NCI-H82 treated with DMSO at 0.1 percent for 48 hours (cell line): ENCODE results near the gene SPSB2.
"Not testable (repeated sequence)": the region's sequence is repeated elsewhere in the genome, so short reads cannot be mapped to it uniquely, and the experiment has no call there.

ENCODE experiments used
- DNase-seq: peaks from one replicate; lab custom pipeline; 2025; ENCODE audit not compliant: unreplicated experiment; lab: John Stamatoyannopoulos, UW

Gene SPSB2

DNA sequence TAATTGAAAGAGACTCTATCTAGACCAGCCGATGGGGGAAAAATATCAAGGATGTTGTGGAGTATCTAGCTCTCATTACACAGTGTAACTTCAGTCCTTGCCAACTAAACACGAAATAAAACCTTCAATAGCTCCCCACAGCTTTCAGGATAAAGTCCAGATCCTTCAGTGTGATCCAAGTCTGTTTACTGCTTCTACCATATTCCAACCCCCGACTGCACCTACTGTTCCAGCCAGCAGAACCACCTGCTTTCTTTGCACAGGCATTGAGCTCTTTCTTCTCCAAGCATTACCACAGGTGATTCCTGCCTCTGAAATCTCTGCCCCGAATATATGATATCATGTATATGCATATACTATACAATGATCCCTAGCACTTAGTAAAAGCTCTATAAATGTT, 29.3 kb upstream of the SPSB2 start:
- DNase-seq: no peak

DNA sequence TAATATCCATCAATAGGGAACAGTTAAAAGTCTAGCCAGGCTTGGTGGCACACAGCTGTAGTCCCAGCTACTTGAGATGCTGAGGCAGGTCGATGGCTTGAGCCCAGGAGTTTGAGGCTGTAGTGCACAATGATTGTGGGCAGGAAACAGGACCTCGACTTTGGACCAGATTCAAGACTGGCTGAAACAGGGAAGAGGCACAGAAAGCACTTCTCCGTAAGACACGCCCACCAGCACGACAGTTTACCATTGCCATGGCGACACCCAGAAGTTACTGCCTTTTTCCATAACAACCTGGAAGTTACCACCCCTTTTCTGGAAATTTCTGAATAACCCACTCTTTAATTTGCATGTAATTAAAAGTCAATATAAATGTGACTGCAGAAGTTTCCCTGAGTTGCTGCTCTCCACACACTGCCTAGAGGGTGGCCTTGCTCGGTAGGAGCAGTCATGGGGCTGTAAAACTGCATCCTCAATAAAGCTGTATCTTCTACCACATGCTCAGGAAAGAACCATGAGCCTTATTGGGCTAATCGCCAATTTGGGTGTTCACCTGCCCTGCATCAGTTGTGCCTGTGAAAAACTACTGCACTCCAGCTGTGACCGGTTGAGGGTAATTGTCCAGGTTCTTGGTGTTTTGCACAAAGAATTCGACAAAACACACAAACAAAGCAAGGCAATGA, 26.9 kb upstream of the SPSB2 start:
- no peak for DNase-seq

DNA sequence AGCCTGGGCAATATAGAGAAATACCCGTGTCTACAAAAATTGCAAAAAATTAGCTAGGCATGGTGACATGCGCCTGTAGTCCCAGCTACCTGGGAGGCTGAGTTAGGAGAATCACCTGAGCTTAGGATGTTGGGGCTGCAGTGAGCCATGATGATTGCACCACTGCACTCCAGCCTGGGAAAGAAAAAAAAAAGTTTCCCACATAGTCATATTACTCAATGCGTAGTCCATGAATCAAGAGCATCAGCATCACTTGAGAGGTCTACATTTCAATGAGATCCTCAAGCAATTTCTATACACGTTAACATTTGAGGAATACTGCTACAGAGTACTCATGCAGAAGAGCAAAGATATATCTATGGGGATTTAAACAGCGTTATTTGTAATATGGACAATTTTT, 26.3 kb upstream of the SPSB2 start:
- no peak for DNase-seq

DNA sequence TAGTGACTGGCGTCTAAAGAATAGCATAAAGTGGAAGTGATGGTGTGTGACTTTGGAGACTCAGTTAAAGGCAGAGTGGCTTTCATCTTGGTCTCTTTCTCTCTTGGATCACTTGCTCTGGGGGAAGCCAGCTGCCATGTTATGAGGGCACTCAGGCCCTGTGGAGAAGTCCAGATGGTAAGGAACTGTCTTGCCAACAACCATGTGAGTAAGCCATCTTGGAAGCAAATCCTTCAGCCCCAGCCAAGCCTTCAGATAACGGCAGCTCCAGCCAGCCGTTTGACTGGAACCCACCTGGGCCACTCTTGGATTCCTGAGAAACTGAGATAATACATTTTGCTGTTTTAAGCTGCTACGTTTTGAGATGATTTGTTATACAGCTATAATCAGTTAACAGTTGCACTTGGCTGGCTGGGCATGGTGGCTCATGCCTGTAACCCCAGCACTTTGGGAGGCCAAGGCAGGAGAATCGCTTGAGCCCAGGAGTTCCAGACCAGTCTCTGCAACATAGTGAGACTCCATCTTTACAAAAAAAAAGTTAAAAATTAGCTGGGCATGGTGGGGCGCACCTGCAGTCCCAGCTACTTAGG, 23.8 kb upstream of the SPSB2 start:
- no peak for DNase-seq

DNA sequence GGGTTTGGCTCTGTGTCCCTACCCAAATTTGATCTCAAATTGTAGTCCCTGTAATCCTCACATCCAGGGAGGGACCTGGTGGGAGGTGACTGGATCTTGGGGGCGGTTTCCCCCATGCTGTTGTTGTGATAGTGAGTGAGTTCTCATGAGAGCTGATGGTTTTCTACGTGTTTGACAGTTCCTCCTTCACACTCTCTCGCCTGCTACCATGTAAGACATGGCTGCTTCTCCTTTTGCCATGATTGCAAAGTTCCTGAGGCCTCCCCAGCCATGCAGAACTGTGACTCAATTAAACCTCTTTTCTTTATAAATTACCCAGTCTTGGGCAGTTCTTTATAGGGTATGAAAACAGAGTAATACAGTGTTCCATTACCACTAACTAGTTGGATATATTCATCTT, 21.2 kb upstream of the SPSB2 start:
- no peak for DNase-seq

DNA sequence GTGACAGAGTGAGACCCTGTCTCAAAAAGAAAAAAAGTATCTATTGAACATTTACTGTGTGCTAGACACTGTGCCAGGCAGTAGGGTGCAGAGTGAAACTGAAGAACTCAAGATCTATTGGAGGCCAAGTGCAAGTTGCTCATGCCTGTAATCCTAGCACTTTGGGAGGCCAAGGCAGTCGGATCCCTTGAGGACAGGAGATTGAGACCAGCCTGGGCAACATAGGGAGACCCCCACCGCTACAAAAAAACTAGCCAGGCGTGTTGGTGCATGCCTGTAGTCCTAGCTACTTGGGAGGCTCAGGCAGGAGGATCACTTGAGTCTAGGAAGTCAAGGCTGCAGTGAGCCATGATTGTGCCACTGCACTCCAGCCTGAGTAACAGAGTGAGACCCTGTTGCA, 19.6 kb upstream of the SPSB2 start:
- not testable (repeated sequence) for DNase-seq

DNA sequence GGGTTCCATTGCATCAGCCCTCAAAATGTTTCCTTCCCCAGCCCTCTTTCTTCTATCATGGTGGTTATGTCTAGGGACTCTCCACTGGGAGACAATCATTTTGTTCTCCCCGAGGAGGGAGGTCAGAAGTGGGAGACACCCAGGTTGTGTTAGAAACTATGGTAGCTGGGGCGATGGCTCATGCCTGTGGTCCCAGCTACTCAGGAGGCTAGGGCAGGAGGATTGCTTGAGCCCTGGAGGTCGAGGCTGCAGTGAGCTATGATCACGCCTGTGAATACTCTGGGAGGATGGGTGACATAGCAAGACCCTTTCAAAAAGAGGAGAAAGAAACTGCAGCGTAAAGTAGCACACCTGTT, 18.5 kb upstream of the SPSB2 start:
- no peak for DNase-seq

DNA sequence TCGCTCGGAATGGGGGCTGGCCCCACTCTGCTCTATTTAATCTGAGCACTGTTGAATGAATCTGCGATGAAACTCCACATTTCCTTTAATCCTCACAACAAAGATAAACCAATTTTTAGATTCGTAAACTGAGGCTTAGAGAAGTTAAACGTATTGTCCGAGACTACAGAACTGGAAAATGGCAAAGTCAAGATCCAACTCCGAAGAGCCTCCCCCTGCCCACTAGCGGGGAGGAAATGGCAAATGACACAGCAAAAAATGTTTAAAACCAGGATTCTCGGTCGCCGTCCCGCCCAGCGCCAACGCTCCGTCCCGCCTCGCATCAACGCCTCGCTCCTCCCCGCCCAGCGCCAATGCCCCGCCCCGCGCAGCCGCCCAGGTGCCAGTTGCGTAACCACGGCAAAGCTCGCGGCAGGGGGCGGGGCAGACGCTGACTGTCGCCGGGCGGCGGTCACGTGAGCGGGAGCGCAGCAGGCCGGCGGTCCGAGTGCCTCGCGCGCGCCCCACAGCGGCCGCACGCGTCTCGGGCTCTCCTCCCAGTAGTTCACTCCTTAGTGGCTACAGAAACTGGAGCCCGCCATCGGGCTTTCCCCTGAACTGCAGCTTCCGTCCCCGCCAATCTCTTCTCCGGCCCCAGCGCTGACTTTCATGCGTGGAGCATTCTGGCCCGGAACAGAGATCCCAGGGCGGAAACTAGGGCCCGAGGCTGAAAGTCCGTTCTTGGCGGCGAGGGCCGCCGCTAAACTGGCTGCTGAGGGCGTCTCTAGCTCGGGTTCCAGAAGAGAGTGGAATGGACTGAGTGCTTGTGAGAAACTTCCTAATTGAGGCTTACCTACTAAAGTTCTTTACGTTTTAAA, 17.9 kb upstream of the SPSB2 start:
- DNase-seq: peak; percentile 92

DNA sequence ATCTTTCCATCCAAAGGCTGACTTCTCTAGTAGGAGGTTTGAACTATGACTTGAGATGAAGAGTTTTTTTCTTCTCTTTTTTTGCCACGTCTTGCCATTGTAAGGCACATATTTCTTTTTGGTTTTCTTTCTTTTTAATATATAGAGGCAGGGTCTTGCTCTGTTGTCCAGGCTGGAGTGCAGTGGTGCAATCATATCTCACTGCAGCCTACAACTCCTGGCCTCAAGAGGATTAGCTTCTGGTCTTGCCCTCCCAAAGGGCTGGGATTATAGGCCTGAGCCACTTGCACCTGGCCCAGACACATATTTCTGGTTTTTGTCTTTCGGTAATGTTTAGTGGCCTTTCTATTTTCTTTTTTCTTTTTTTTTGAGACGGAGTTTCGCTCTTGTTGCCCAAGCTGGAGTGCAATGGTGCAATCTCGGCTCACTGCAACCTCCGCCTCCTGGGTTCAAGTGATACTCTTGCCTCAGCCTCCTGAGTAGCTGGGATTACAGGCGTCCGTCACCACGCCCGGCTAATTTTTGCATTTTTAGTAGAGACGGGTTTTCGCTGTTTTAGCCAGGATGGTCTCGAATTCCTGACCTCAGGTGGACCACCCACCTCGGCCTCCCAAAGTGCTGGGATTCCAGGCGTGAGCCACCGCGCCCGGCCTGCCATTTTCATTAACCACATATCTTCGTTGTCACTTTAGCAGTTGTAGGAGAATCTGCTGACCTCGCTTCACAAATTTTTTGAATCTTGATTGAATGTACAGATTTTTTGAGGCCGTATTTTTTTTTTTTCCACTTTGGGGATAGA, 16.9 kb upstream of the SPSB2 start:
- not testable (repeated sequence) for DNase-seq

DNA sequence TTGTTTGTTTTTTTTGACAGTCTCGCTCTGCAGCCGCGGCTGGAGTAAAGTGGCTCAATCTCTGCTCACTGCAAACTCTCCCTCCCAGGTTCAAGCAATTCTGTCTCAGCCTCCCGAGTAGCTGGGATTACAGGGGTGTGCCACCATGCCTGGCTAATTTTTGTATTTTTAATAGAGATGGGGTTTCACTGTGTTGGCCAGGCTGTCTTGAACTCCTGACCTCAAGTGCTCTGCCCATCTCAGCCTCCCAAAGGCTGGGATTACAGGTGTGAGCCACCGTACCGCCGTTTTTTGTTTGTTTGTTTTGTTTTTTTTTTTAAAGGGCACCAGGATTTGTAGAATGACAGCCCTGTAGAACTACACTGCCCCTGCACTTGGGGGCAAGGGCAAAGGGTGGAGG, 15.7 kb upstream of the SPSB2 start:
- not testable (repeated sequence) for DNase-seq

DNA sequence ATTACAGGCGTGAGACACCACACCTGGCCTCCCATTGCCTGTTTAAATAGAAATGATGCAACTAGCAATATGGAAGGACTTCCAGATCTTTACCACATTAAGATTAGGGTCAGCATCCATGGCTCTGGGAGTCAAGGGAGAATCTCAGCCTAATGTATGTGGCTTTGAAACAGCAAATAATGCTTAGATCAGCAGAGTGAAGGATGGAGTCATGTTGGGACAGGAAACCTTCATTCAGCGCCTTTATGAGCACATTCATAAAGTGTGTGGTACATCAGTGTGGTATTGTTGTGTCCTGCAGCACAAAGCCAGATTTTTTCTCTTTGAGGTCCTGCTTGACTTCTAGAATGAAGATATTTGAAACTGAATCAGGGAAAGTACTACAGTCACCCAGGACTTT, 15.3 kb upstream of the SPSB2 start:
- DNase-seq: no peak

DNA sequence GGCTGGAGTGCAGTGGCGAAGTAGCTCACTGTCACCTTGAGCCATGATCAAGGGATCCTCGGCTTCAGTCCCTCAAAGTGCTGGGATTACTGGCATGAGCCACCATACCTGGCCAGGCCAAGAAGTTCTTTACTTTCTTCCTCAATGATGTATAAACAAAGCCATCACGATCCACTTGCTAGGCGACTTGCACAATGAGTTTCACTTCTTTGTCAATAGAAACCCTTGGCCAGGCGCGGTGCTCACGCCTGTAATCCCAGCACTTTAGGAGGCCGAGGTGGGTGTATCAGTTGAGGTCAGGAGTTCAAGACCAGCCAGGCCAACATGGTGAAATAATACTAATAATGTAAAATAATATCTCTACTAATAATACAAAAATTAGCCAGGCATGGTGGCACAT, 14.4 kb upstream of the SPSB2 start:
- no peak for DNase-seq

DNA sequence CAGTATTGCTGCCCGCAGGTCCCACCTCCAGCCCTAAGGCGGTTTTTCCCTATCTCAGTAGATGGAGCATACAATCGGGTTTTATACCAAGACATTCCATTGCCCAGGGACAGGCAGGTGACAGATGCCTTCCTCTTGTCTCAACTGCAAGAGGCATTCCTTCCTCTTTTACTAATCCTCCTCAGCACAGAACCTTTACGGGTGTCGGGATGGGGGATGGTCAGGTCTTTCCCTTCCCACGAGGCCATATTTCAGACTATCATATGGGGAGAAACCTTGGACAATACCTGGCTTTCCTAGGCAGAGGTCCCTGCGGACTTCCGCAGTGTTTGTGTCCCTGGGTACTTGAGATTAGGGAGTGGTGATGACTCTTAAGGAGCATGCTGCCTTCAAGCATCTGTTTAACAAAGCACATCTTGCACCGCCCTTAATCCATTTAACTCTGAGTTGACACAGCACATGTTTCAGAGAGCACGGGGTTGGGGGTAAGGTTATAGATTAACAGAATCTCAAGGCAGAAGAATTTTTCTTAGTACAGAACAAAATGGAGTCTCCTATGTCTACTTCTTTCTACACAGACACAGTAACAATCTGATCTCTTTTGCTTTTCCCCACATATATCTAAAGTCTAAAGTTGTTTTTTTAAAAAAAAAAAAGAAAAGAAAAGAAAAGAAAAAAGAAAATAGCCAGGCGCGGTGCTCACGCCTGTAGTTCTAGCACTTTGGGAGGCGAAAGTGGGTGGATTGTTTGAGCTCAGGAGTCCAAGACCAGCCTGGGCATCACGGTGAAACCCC, 13.3 kb upstream of the SPSB2 start:
- DNase-seq: not testable (repeated sequence)

DNA sequence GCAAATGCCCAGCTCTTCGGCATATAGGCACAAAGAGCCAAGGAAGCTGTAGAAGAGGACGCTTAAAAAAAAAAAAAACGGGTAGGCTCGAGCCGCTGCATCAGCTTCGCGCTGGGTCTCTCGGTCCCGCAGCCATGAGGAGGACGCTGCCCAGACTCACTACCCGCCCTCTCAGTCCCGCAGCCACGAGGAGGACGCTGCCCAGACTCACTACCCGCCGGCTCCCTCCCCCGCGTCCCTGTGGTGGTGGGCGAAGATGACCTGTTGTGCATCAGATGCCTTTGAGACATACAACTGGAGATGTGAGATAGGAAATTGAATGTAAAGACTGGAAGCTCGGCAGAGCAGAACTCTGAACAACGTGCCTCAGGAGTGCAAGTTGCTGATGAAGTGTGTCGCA, 11.4 kb upstream of the SPSB2 start:
- DNase-seq: no peak

DNA sequence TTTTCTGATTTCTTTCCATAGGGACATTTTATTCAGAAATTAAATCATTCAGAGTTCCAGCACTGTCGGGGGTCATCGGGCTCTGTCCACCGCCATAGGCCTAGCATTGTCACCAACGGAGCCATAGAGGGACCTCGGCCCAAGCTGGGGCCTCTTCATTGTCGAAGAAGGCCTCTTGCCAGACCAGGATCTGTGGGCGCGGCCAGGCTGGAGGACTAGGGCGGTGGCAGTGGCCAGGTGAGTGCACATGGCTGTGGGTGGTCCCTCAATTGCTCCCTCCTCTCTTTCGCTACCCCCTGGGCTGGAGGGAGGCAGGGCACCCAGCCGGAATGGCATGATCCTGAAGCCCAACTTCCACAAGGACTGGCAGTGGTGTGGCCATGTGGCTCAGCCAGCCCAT, 10.6 kb upstream of the SPSB2 start:
- DNase-seq: no peak

DNA sequence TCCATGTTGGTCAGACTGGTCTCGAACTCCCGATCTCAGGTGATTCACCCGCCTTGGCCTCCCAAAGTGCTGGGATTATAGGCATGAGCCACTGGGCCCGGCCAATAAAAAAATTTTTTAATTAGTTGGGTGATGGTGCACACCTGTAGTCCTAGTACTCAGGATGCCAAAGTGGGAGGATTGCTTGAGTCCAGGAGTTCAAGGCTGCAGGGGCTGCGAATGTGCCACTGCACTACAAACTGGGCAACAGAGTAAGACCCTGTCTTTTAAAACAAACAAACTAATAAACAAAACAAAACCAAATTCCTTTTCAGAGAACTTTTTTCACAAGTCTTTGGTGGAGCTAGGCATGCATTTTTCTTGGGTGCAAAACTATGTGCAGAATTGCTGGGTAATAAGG, 10.1 kb upstream of the SPSB2 start:
- DNase-seq: no peak

DNA sequence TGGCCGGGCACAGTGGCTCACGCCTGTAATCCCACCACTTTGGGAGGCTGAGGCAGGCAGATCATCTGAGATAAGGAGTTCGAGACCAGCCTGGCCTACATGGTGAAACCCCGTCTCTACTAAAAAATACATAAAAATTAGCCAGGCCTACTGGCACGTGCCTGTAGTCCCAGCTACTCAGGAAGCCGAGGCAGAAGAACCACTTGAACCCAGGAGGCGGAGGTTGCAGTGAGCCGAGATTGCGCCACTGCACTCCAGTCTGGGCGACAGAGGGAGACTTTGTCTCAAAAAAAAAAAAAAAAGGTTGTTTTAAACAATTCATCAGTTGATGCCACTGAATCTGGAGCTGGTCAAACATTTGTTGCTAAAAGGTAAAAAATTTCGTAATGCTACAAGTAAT, 6.7 kb upstream of the SPSB2 start:
- not testable (repeated sequence) for DNase-seq

DNA sequence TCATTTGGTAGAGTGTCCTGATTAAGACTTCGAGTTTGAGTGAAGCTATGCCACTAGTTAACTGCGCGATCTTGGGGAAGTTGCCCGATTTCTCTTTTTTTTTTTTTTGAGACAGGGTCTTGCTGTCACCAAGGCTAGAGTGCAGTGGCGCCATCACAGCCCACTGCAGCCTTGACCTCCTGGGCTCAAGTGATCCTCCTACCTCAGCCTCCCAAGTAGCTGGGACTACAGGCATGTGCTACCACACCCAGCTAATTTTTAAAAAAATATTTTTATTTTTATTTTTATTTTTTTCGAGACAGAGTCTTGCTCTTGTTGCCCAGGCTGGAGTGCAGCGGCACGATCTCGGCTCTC, 889 bp upstream of the SPSB2 start:
- not testable (repeated sequence) for DNase-seq

DNA sequence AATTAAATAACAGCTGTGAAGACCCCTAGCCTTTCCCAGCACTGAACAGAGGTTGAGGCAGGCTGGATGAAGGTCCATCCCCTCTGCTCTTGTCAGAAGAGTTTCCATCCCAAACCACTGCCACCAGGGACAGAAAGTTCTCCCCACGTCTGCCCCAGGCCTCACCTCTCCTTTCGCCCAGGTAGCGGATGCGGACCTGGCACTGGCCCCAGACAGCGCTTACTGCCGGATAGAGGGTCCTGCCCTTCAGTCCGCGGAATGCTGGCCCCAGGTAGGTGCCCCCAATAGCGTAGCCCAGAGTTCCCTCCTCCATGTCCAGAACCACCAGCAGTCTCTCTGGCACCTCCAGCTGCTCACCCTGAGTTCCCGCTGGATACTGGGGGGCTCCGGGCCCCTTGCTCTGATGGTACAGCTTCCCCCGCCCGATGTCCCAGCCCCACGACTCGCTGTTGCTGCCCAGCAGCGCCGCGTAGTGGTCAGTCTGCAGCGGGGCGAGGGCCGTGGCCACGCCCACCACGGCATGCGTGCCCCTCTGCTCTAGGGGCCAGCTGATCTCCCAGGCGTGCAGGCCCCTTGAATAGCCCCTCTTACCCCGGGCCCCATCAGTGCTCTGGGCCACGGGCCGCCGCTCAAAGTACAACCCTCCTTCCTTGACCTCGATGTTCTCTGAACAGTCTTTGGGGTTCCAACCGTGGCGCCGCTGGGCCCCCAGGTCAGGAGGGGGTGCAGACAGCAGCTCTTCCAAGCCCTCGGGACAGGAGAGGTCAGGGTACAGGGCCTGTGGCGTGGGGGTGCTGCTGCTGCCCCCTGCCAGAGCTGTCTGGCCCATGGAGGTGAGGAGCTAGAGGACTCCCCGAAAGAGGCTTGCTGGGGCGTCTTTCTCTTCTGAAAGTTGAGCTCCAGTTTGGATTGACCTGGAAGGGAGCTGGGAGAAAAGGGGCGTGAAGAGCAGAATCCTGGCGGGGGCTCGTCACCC, 742 bp downstream of the SPSB2 start:
- DNase-seq: peak; percentile 52
